GM23338 (cell line): ENCODE results near the gene LINC00305. TPM values are rescaled to one million over a fixed set of nuclear protein-coding genes. Genes with fewer than 3 reads are reported as not detected.

Source experiments
- CREB1 ChIP-seq: fragments of 250-450 bp; sonication (Bioruptor Pico); IDR thresholded peaks from 2 replicates; pipeline ENCODE4 v1.5.0; 2020; ENCODE audit warnings: low read depth, mild to moderate bottlenecking, moderate library complexity
- ETS1 ChIP-seq: IDR thresholded peaks from 2 replicates; pipeline ENCODE4 v1.6.1; 2016; ENCODE audit warnings: antibody characterized with exemption
- ZNF462 ChIP-seq: fragments of 250-450 bp; sonication (Bioruptor Pico); IDR thresholded peaks from 2 replicates; pipeline ENCODE4 v1.5.0; 2020; ENCODE audit warnings: mild to moderate bottlenecking, moderate library complexity
- polyA plus RNA-seq: library from polyadenylated mRNA; unstranded; fragments of >200 nt; fragmentation: Nextera tagmentation; extraction: Ambion mirVana; gene quantifications from 2 replicates; pipeline ENCODE4 v1.2.1, GENCODE V29; 2016
- total RNA-seq: library from RNA; depleted of rRNA; stranded (reverse); fragments of >200 nt; shearing (Covaris generic); gene quantifications from 2 replicates; pipeline ENCODE4 v1.2.3, GENCODE V29; 2014; rRNA removed

Gene LINC00305
- total and polyA plus RNA-seq, 2 experiments from 2014 or later = not detected

GRCh38 chr18:64031411-64031810, 117.5 kb downstream of the LINC00305 start (continued):
- TF ChIP-seq ZNF462 (no peak), ETS1 (no peak), CREB1 (no peak)

Other genes with a start within 250 kb of the LINC00305 start
- not detected in 2 replicates for gene SERPINB10, start 241.1 kb downstream of the LINC00305 start, total RNA-seq
- not detected in 2 replicates for gene SERPINB10, start 241.1 kb downstream of the LINC00305 start, polyA plus RNA-seq
- 0.54 and 2.6 TPM in 2 replicates for gene HMSD, start 199.8 kb downstream of the LINC00305 start, total RNA-seq
- gene HMSD, start 199.8 kb downstream of the LINC00305 start, polyA plus RNA-seq = 13.0 and 25.1 TPM in 2 replicates
- 0.50 and 2.1 TPM in 2 replicates for gene SERPINB8, start 179.0 kb downstream of the LINC00305 start, total RNA-seq
- 0.50 and 1.7 TPM in 2 replicates for gene SERPINB8, start 179.0 kb downstream of the LINC00305 start, polyA plus RNA-seq